Right lobe of liver (tissue), 4 donors: ENCODE results near the gene CLMN.

ENCODE experiments used
- CTCF ChIP-seq, 4 donors: fragments of 200-600 bp in 3 of 4; fragments of 450-650 bp in 1 of 4; IDR thresholded peaks; one replicate each; pipeline versions ENCODE4 v1.5.1 to v1.8.0; 2016 to 2022; ENCODE audit warnings: antibody characterized with exemption in 4 of 4, mild to moderate bottlenecking in 2 of 4
- POLR2A ChIP-seq: fragments of 450-650 bp; IDR thresholded peaks from one replicate; pipeline ENCODE4 v1.6.1; 2017; ENCODE audit warnings: antibody characterized with exemption, mild to moderate bottlenecking
- donor health status: DM: no; HTN: no; CAD: no.
- donor health status: DM: no; HTN: no; CAD: no.
- donor health status: DM: no; HTN: yes; CAD: no.

- TF ChIP-seq POLR2A (no peak), CTCF (IDR thresholded peaks at IDR 0.05) (no peak)
These were observed 99.0 kb downstream of the CLMN start for GRCh38 chr14:95220663-95221231.
